Putamen (tissue), 1 donor: ENCODE measurements around the gene TMEM47.
A peak's percentile ranks its signal among the peaks of the same experiment; 100 is the strongest.

ENCODE experiments used
- DNase-seq: peaks from one replicate; pipeline ENCODE4 v3.0.0-alpha.2; 2016; ENCODE audit warnings: low spot score

The TMEM47 gene

GRCh38 chrX:34585561-34585960 is 71.5 kb downstream of the TMEM47 start:
- DNase-seq = no peak

- no peak for DNase-seq
Measured at GRCh38 chrX:34584781-34585180, 72.3 kb downstream of the TMEM47 start.

- no peak for DNase-seq
Measured at GRCh38 chrX:34580069-34580468, 77.0 kb downstream of the TMEM47 start.

- DNase-seq = peak; percentile 15
Measured at GRCh38 chrX:34578237-34578636, 78.8 kb downstream of the TMEM47 start.
